ENCODE measurements around the gene GHRH.

GRCh38 chr20:37228082-37228481 lies 33.5 kb downstream of the GHRH start:
- TF ChIP-seq BCL3 (IDR thresholded peaks at IDR 0.05) (no peak), FOXS1 (CRISPR knock-in tag; IDR thresholded peaks at IDR 0.05) (no peak), POLR2A (IDR thresholded peaks at IDR 0.05; ENCODE audit: low read length) (no peak), REST (IDR thresholded peaks at IDR 0.05) (no peak), ESRRA (IDR thresholded peaks at IDR 0.05; ENCODE audit: borderline replicate concordance, low read length) (no peak)
